AG08396 (cell line): Measurements from ENCODE around the gene UNC5C.

Experiments used
- DNase-seq: peaks from one replicate; pipeline ENCODE4 v3.0.0; 2012; ENCODE audit warnings: low spot score, mixed read lengths

Gene UNC5C

GRCh38 chr4:95546866-95547714 is 1.7 kb downstream of the UNC5C start:
- no peak for DNase-seq

GRCh38 chr4:95546221-95546620 is 2.6 kb downstream of the UNC5C start:
- DNase-seq, result no peak

- DNase-seq, result no peak
Measured at GRCh38 chr4:95545546-95545945, 3.2 kb downstream of the UNC5C start.

- DNase-seq, result no peak
Measured at GRCh38 chr4:95544113-95545103, 4.4 kb downstream of the UNC5C start.

GRCh38 chr4:95541889-95542607 is 6.7 kb downstream of the UNC5C start:
- no peak for DNase-seq

- no peak for DNase-seq
Measured at GRCh38 chr4:95541094-95541493, 7.7 kb downstream of the UNC5C start.

- DNase-seq, result no peak
Measured at GRCh38 chr4:95540227-95540626, 8.5 kb downstream of the UNC5C start.

- no peak for DNase-seq
Measured at GRCh38 chr4:95539106-95539505, 9.7 kb downstream of the UNC5C start.

- DNase-seq, result no peak
Measured at GRCh38 chr4:95537863-95538488, 10.8 kb downstream of the UNC5C start.

- no peak for DNase-seq
Measured at GRCh38 chr4:95537191-95537590, 11.6 kb downstream of the UNC5C start.

GRCh38 chr4:95536650-95537049 is 12.1 kb downstream of the UNC5C start:
- no peak for DNase-seq

GRCh38 chr4:95535180-95535579 is 13.6 kb downstream of the UNC5C start:
- DNase-seq, result no peak

- DNase-seq, result no peak
Measured at GRCh38 chr4:95534032-95534431, 14.7 kb downstream of the UNC5C start.

GRCh38 chr4:95533254-95533653 is 15.5 kb downstream of the UNC5C start:
- no peak for DNase-seq

GRCh38 chr4:95532305-95532704 is 16.5 kb downstream of the UNC5C start:
- DNase-seq, result no peak

- DNase-seq, result no peak
Measured at GRCh38 chr4:95531141-95531540, 17.6 kb downstream of the UNC5C start.

- no peak for DNase-seq
Measured at GRCh38 chr4:95529946-95530345, 18.8 kb downstream of the UNC5C start.

- DNase-seq, result no peak
Measured at GRCh38 chr4:95528388-95528948, 20.3 kb downstream of the UNC5C start.

- no peak for DNase-seq
Measured at GRCh38 chr4:95526075-95526474, 22.7 kb downstream of the UNC5C start.

- DNase-seq, result no peak
Measured at GRCh38 chr4:95524729-95525128, 24.0 kb downstream of the UNC5C start.

- no peak for DNase-seq
Measured at GRCh38 chr4:95524184-95524583, 24.6 kb downstream of the UNC5C start.
